HCT116 (cell line): Measurements from ENCODE around the gene CNPY3.

Experiments
- CEBPB ChIP-seq: IDR thresholded peaks from 2 replicates; pipeline ENCODE4 v1.6.1; 2012; ENCODE audit warnings: low read depth
- EZH2 ChIP-seq: fragments of 200-600 bp; sonication (generic); IDR thresholded peaks from 2 replicates; pipeline ENCODE4 v1.6.1; 2017; ENCODE audit warnings: antibody characterized with exemption, mixed run types
- EZH2phosphoT487 ChIP-seq: fragments of 200-600 bp; IDR thresholded peaks from 2 replicates; pipeline ENCODE4 v1.6.1; 2018; ENCODE audit warnings: antibody characterized with exemption, borderline replicate concordance
- JUND ChIP-seq: IDR thresholded peaks from 2 replicates; pipeline ENCODE4 v1.6.1; 2012
- POLR2A ChIP-seq: IDR thresholded peaks from 2 replicates; pipeline ENCODE4 v1.7.0; 2011; ENCODE audit warnings: borderline replicate concordance; ENCODE audit not compliant: insufficient read depth, insufficient read length; ENCODE audit errors: extremely low read depth
- POLR2AphosphoS5 ChIP-seq: IDR thresholded peaks from 2 replicates; pipeline ENCODE4 v1.6.1; 2011; ENCODE audit warnings: mild to moderate bottlenecking, low read depth, low read length, moderate library complexity
- RAD21 ChIP-seq: IDR thresholded peaks from 2 replicates; pipeline ENCODE4 v1.6.1; 2012; ENCODE audit warnings: low read depth, mild to moderate bottlenecking
- SIN3A ChIP-seq: IDR thresholded peaks from 2 replicates; pipeline ENCODE4 v1.6.1; 2012; ENCODE audit warnings: low read depth
- TCF7L2 ChIP-seq: IDR thresholded peaks from 2 replicates; pipeline ENCODE4 v1.7.0; 2011; ENCODE audit warnings: borderline replicate concordance, inconsistent platforms; ENCODE audit not compliant: insufficient read depth, insufficient read length; ENCODE audit errors: extremely low read depth
- YY1 ChIP-seq: IDR thresholded peaks from 2 replicates; pipeline ENCODE4 v1.6.1; 2011; ENCODE audit warnings: low read length, low read depth, moderate library complexity, mild to moderate bottlenecking; ENCODE audit not compliant: insufficient replicate concordance; ENCODE audit errors: extremely low read depth
- TF ChIP-seq, protein P1 (sequence below): IDR thresholded peaks from 2 replicates; pipeline ENCODE4 v1.6.1; 2012; ENCODE audit warnings: low read depth
- TF ChIP-seq, protein P2 (sequence below), 3 experiments: fragments of 200-600 bp in 1 of 3; sonication (generic) in 1 of 3; IDR thresholded peaks in 2 of 3; conservative IDR thresholded peaks in 1 of 3; 2 replicates each; pipeline ENCODE4 v1.5.1; 2012 to 2017; ENCODE audit warnings: low read depth in 2 of 3, low read length in 2 of 3, antibody characterized with exemption in 1 of 3, borderline replicate concordance in 1 of 3, control low read depth in 1 of 3, mild to moderate bottlenecking in 1 of 3, mixed read lengths in 1 of 3, mixed run types in 1 of 3, moderate library complexity in 1 of 3; ENCODE audit not compliant: insufficient read depth in 1 of 3
- TF ChIP-seq, protein P3 (sequence below): IDR thresholded peaks from 2 replicates; pipeline ENCODE4 v1.6.1; 2012
- TF ChIP-seq, protein P4 (sequence below): IDR thresholded peaks from 2 replicates; pipeline ENCODE4 v1.6.1; 2012

DNA sequence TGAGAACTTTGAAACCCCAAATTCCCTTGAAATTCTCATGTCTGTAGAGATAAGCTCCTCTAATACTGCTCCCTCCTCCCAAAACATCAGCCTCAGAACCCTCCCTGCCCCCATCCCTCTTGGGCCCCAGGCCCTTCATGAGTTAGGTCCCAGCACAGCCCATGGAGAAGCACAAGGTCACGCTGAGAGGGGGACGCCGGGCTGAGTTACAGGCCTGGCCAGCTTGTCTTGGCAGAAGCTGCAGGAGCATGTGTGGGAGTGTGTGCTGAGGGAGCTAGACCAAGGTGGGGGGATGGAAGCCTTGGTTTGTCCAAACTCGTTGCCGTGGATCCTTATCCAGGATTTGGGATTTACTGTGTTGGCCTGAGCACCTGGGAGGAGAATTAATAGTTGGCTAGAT is 21.9 kb upstream of the CNPY3 start:
- TF ChIP-seq, protein P1, sequence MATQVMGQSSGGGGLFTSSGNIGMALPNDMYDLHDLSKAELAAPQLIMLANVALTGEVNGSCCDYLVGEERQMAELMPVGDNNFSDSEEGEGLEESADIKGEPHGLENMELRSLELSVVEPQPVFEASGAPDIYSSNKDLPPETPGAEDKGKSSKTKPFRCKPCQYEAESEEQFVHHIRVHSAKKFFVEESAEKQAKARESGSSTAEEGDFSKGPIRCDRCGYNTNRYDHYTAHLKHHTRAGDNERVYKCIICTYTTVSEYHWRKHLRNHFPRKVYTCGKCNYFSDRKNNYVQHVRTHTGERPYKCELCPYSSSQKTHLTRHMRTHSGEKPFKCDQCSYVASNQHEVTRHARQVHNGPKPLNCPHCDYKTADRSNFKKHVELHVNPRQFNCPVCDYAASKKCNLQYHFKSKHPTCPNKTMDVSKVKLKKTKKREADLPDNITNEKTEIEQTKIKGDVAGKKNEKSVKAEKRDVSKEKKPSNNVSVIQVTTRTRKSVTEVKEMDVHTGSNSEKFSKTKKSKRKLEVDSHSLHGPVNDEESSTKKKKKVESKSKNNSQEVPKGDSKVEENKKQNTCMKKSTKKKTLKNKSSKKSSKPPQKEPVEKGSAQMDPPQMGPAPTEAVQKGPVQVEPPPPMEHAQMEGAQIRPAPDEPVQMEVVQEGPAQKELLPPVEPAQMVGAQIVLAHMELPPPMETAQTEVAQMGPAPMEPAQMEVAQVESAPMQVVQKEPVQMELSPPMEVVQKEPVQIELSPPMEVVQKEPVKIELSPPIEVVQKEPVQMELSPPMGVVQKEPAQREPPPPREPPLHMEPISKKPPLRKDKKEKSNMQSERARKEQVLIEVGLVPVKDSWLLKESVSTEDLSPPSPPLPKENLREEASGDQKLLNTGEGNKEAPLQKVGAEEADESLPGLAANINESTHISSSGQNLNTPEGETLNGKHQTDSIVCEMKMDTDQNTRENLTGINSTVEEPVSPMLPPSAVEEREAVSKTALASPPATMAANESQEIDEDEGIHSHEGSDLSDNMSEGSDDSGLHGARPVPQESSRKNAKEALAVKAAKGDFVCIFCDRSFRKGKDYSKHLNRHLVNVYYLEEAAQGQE, result no peak
- TF ChIP-seq RAD21 (no peak), EZH2 (no peak), POLR2AphosphoS5 (no peak), TCF7L2 (no peak), POLR2A (no peak), SIN3A (no peak), CEBPB (no peak), YY1 (no peak), JUND (no peak), EZH2phosphoT487 (no peak)
- TF ChIP-seq, protein P2, sequence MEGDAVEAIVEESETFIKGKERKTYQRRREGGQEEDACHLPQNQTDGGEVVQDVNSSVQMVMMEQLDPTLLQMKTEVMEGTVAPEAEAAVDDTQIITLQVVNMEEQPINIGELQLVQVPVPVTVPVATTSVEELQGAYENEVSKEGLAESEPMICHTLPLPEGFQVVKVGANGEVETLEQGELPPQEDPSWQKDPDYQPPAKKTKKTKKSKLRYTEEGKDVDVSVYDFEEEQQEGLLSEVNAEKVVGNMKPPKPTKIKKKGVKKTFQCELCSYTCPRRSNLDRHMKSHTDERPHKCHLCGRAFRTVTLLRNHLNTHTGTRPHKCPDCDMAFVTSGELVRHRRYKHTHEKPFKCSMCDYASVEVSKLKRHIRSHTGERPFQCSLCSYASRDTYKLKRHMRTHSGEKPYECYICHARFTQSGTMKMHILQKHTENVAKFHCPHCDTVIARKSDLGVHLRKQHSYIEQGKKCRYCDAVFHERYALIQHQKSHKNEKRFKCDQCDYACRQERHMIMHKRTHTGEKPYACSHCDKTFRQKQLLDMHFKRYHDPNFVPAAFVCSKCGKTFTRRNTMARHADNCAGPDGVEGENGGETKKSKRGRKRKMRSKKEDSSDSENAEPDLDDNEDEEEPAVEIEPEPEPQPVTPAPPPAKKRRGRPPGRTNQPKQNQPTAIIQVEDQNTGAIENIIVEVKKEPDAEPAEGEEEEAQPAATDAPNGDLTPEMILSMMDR (IDR thresholded peaks at IDR 0.05 in 2 of 3, conservative IDR thresholded peaks at IDR 0.05 in 1 of 3; ENCODE audit: borderline replicate concordance in 1 of 3, insufficient read depth in 1 of 3, low read depth in 2 of 3, low read length in 2 of 3), result no peak
- TF ChIP-seq, protein P3, sequence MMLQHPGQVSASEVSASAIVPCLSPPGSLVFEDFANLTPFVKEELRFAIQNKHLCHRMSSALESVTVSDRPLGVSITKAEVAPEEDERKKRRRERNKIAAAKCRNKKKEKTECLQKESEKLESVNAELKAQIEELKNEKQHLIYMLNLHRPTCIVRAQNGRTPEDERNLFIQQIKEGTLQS, result no peak
- TF ChIP-seq, protein P4, sequence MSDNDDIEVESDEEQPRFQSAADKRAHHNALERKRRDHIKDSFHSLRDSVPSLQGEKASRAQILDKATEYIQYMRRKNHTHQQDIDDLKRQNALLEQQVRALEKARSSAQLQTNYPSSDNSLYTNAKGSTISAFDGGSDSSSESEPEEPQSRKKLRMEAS, result no peak
